ENCODE measurements around the gene HOXB7. TPM values are rescaled to one million over a fixed set of nuclear protein-coding genes. Genes with fewer than 3 reads are reported as not detected.

The HOXB7 gene
- total RNA-seq, 1 experiment from 2014 or later: not detected

- H3K4ac ChIP-seq (ENCODE audit: low read depth, low read length): no peak overlapping the region
- no peak overlapping the region for H3K27ac ChIP-seq (ENCODE audit: insufficient read length, low read depth, low read length)
- no peak overlapping the region for H4K8ac ChIP-seq (replicated peaks; ENCODE audit: insufficient read length, low read depth, low read length)
- no peak overlapping the region for H3K9ac ChIP-seq (ENCODE audit: extremely low read depth, insufficient read length, low read length)
- H3K14ac ChIP-seq (ENCODE audit: insufficient read depth, low read length): no peak overlapping the region
- H2BK120ac ChIP-seq (ENCODE audit: low read depth, low read length, poor library complexity, severe bottlenecking): no peak overlapping the region
- H3K27me3 Mint-ChIP-seq (ENCODE audit: low read depth): peaks cover 100% of the 10 kb centered on the region
- H3K79me2 ChIP-seq (ENCODE audit: insufficient read depth, low read length): no peaks in the 10 kb centered on the region
- no peaks in the 10 kb centered on the region for H4K20me1 ChIP-seq (ENCODE audit: control insufficient read depth, insufficient read depth, insufficient read length)
- no peak overlapping the region for H3K56ac ChIP-seq (ENCODE audit: insufficient read length, low read depth, low read length)
- no peak overlapping the region for H2AFZ ChIP-seq (ENCODE audit: low read length)
- no peak overlapping the region for H2BK15ac ChIP-seq (ENCODE audit: low read depth, low read length)
- H4K91ac ChIP-seq (ENCODE audit: insufficient read length, low read depth, low read length): no peak overlapping the region
- H3K23ac ChIP-seq (ENCODE audit: insufficient read length, low read depth, low read length): no peak overlapping the region
- no peak overlapping the region for H2BK5ac ChIP-seq (ENCODE audit: insufficient read length, low read length)
- no peaks in the 10 kb centered on the region for H3K9me3 ChIP-seq (ENCODE audit: control insufficient read depth, low read depth, low read length)
- no peak overlapping the region for H4K5ac ChIP-seq (ENCODE audit: insufficient read length, low read depth, low read length)
- H3K4me2 ChIP-seq (ENCODE audit: insufficient read depth, insufficient read length, low read length): no peak overlapping the region
- no peak for DNase-seq
- no peak overlapping the region for H2BK20ac ChIP-seq (ENCODE audit: low read depth, low read length, poor library complexity, severe bottlenecking)
- H3K27me3 ChIP-seq (ENCODE audit: insufficient read depth, low read length): peaks cover 97% of the 10 kb centered on the region
- H3K4me1 ChIP-seq (ENCODE audit: insufficient read depth, low read length): no peaks in the 10 kb centered on the region
- no peak overlapping the region for H2AK5ac ChIP-seq (ENCODE audit: insufficient read length, low read length)
- H3K23me2 ChIP-seq (ENCODE audit: insufficient read length, low read depth, low read length, poor library complexity, severe bottlenecking): no peaks in the 10 kb centered on the region
- H3K9me3 Mint-ChIP-seq: peaks cover 2 to 25% of the 10 kb centered on the region in 2 experiments; a peak in 3 of 5 replicates
- no peak for TF ChIP-seq CTCF (conservative IDR thresholded peaks at IDR 0.05)
- WGBS (ENCODE audit: extremely low coverage, insufficient read length, low lambda C conversion rate): no CpG with 5 or more reads among the region's 17 CpGs
- H3K79me1 ChIP-seq (ENCODE audit: insufficient read depth, low read depth, low read length, poor library complexity, severe bottlenecking): no peaks in the 10 kb centered on the region
- H3K4me3 Mint-ChIP-seq: no peak overlapping the region
- H3T11ph ChIP-seq (ENCODE audit: low read length): no peak overlapping the region
- H3K18ac ChIP-seq (ENCODE audit: insufficient read length, low read depth, low read length): no peak overlapping the region
- no peak overlapping the region for H2BK12ac ChIP-seq (ENCODE audit: insufficient read length, low read depth, low read length)
- no peak overlapping the region for H3K27ac Mint-ChIP-seq
- H3K36me3 Mint-ChIP-seq (ENCODE audit: insufficient read depth in 1 of 3, low read depth in 3 of 3): no peaks in the 10 kb centered on the region; a peak in 1 of 7 replicates
- H3K4me1 Mint-ChIP-seq: peaks cover 8 to 30% of the 10 kb centered on the region in 2 experiments
Observed at GRCh38 chr17:48615963-48616716, 5.3 kb upstream of the HOXB7 start.

Measured in H9 (cell line).